Hematopoietic multipotent progenitor cell treated with erythropoietin and hydrocortisone succinate and interleukin-3 and kit ligand, for 15 days (in vitro differentiated cells): ENCODE results near the gene PRDM5.
"Not testable (repeated sequence)": the region's sequence is repeated elsewhere in the genome, so short reads cannot be mapped to it uniquely, and the experiment has no call there.

Experiments used
- DNase-seq: peaks from one replicate; pipeline ENCODE4 v3.0.0-alpha.2; 2015; ENCODE audit warnings: low spot score

Gene PRDM5

DNA sequence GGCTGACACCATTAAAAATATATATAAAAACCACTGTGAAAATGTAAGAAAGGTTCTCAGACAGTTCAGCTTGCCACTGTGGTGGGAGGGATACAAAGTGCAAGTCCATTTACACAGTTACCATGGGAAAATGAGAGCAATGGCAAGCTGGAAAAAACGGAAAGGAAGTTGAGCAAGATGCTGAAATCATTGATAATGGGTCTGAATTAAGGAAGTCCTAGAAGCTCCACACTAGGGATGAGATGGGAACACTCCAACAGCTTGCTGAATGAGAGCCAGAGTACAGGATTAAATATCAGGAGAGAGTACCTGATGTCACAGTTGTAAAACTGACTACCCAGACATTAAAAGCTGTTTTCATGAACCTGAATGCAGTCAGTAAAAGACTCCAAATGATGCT lies 218.6 kb downstream of the PRDM5 start:
- no peak for DNase-seq

DNA sequence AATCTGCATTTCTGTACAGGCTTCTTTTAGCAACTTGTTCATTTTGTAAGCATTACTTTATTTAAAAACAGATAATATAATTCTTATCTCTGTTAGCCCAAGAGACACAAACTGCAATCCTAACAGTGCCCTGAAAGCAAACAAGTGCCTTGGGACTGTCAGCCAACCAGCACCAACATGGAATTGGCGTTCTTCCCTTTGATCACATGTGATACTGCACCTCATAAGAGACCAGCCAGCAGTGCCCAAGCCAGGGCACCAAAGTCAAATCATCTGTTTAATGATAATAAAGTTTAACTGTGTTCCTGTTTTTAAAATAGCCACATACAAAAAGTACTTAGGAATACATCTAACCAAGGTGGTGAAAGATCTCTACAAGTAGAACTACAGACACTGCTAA lies 223.2 kb downstream of the PRDM5 start:
- DNase-seq, result no peak

DNA sequence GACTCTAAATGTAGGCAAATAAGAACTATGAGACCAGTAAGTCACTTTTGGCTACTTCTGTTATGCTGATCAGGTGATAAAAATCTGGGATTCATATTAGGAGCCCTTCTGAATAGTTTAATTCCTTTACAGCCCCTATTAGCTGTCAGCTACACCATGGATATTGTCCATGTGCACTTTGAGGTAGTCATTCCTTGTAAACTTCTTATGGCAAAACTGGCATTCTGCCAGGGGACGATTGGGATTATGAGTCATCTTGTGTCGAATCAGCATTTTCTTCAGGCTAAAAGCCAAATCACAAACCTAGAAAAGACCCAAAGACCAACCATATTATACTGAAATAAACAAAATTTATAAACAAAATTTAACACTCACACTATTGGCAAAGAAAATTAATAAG lies 227.6 kb downstream of the PRDM5 start:
- DNase-seq, result no peak

- DNase-seq, result no peak
Measured at GRCh38 chr4:120693816-120694215, 228.7 kb downstream of the PRDM5 start.

GRCh38 chr4:120692964-120693363 lies 229.6 kb downstream of the PRDM5 start:
- DNase-seq, result no peak

- no peak for DNase-seq
Measured at GRCh38 chr4:120691536-120691935, 231.0 kb downstream of the PRDM5 start.

DNA sequence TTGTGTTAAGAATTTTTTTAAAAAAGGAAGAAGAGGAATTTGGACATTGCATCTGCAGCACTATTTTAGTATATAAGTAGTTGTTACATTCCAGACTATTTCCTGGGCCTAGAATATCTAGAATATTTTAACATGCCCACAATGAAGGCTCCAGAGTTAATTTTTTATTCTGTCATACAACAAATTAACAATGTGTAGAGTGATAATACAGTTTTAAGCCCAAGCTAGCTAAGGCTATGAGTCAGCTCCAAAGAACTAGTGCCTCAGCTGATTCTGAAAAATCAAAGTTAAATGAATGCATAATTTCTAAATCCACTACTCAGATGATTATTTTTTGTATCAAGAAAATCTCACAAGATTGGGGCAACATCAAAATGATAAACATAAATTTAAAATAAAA lies 231.4 kb downstream of the PRDM5 start:
- DNase-seq, result no peak

DNA sequence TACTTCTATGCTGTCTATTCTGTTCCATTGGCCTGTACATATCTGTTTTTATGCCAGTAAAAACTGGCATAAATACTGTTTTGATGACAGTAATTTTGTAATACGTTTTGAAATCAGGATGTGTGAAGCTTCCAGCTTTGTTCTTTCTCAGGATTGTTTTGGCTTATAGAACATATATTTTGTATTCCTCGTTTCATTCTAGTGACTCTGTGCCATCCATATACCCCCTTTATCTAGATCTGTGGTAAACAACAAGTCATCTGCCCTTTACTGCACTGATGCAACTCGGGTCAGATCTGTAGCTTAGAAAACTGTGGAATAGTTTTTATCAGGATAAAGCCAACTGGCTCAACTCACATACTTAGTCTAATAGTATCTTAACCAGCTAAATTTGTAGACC lies 233.7 kb downstream of the PRDM5 start:
- DNase-seq, result no peak

DNA sequence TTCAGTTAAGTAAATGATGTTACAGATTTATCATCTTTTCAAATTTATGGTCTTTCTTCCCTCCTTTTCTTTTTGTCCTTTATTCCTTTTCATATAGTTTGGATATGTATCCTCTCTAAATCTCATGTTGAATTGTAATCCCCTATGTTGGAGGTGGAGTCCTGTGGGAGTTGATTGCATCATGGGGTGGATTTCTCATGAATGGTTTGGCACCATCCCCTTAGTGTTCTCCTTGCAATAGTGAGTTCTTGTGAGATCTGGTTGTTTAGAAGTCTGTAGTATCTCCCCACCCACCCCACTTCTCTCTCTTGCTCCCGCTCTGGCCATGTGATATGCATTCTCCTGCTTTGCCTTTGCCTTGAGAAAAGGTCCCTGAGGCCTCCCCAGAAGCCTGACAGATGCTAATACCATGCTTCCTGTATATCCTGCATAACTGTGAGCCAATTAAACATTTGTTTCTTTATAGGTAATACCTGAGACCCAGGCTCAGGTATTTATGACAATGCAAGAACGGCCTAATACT lies 236.7 kb downstream of the PRDM5 start:
- no peak for DNase-seq

- no peak for DNase-seq
Measured at GRCh38 chr4:120683897-120684540, 238.5 kb downstream of the PRDM5 start.

DNA sequence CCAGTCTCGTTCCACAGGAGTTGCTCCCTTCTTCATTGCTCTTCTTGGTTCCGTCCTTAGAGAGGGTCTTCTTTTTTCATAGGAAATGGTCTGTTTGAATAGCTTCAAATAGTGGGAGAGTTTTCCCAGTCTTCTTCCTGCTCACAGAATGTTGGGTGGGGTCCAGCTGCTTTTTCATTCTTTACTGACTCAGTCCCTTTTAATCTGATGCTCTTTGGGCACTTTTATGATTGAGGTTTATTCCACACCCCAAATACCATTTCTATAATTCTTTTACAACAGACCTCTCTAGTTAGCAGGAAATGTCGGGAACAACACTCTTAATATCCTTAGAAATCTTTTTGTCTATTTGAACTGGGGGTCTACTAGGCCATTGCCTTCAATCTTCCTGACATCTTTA lies 239.5 kb downstream of the PRDM5 start:
- DNase-seq, result no peak

- no peak for DNase-seq
Measured at GRCh38 chr4:120680647-120681228, 241.8 kb downstream of the PRDM5 start.

- DNase-seq, result no peak
Measured at GRCh38 chr4:120673696-120674095, 248.8 kb downstream of the PRDM5 start.

- DNase-seq, result no peak
Measured at GRCh38 chr4:120672558-120673147, 249.9 kb downstream of the PRDM5 start.

DNA sequence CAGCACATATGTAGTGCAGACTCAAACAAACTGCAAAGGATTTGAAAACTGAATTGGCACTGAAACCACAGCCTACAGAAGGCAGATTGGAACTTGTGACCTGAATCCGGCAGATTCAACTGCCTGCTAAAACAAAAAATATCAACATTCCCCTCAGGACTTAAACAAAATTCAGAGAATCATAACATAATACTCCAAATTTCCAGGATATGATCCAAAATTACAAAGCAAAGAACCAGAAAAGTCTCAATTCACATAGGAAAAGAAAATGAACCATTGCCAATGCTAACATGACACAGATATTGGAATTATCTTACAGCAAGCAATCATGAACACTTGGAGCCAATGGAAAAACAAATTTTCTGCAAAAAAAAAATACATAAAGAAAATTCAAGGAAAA lies 250.4 kb downstream of the PRDM5 start:
- DNase-seq, result no peak

DNA sequence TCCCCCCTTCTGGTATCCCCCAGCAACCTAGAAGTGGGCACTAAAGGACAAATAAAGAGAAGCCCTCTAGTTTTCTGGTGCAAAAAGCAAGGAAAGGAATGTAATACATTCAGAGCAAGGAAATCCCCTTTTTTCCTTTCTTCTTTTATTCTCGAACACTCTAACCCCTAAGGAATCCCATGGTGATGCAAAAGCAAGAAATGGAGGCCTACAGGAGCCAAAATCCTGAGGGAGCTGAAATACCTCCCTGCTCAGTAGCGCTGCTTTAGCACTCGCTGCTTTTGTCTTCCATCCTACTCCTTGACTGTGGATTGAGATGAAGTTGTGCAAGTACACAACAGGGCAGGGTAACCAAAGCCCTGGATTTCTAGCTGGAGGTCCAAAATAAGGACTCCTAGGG lies 251.0 kb downstream of the PRDM5 start:
- DNase-seq, result no peak

DNA sequence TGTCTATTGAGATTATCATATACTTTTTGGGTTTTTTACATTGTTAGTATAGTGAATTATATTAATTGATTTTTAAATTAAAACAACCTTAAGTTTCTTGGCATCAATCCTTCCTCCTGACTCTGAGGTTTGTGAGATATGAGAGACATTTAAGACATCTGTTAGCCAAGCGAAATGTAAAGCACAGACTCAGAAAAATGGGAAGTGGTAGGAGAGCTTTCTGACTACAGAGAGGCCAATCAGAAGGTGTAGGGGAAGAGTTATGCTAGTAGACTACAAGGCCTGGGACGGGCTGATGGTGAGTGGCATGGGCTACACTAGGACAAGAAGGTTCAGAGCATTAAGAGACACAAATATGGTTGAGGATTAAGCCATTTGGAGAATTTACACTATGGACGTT lies 255.4 kb downstream of the PRDM5 start:
- DNase-seq, result no peak

DNA sequence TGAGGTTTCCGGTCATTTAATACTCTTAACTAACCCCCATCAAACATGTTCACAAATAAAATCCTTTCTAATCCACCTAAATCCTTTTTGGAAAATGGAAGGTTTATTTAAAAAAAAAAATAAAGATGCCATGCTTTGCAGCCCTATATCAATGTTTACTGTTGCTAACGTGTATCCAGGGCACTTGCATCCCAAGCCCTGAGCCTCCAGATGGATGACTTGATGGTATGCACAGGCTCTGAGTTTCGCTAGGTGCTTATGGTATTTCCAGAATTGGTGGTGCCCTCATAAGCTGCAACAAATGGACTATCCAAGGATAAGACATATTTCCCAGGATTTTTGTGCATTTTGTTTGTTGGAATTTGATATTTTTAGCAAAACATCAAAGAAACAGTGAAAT lies 257.7 kb downstream of the PRDM5 start:
- no peak for DNase-seq

DNA sequence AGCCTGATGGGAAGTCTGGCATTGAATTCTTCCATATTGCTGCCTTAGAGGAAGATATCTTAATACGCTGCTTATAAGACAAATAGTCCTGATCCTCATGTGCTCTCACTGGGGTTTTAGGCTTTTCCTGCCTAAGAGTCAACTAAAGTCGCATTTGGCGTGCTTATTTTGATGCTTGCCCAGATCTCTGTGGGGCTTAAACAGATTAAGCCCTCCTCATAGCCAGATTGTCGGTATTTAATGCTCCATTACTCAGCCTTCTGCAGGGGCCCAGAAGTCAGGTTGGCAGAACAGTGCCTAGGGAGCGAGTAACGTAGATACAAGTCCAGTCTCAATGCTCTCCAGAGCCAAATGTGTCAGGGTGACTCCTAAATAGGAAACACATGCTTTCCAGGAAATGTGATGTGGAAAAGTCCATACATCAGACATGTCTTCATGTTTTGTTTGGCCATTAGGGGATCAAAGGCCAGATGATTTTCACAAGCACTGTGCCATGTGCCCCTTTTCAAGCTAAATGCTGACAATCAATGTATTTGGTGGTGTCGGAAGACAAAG lies 262.8 kb downstream of the PRDM5 start:
- DNase-seq, result no peak

DNA sequence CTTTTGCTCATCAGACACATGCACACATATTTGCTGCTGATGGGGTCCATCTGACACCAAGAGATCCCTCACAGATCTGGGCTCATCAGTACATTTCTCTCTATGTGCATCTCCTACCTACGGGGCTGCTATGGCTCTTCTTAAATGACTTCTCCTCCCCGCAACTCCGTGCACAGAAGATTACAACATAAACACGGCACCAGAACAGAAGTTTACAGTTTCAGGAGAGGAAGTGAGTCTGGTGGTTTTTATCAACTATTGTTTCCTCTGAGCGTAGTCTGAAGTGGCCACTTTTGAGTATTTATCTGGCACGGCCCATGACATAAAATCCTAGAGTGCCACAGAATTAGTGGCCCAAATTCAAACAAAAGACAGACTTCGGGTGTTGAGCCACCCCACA lies 263.8 kb downstream of the PRDM5 start:
- DNase-seq, result no peak

DNA sequence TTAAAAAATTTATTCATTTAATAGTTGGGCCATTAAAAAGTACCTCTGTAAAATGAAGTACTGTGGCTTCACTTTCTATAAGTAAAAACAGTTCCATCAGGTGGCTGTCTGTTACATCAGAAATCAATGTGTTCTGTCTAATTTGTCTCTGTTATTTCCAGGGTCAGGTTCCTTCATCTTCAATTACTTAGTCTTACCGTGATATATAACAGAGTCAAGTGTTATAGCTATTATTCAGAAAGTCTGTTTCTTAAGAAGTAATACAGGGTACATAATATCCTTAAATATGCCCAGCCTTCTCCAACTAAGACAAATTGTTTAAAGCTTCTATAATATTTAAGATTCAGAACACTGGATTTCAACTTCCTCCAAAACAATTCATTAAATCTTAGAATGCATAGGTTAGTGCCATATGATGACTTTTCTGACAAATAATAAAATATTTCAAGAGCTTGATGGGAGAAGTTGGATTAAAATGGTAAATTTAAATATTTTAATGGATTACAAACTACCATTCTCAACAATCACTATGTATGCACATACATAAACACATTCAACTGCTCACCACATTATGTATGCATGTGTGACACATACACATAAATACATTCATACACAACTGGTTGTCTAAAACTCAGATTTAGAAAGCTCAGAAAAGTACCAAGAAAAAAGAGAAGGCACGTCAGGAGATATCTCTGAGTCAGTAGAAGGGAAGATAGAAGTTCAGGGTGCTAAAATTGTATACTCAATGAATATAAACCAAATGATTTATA lies 268.5 kb downstream of the PRDM5 start:
- no peak for DNase-seq

- not testable (repeated sequence) for DNase-seq
Measured at GRCh38 chr4:120648336-120648735, 274.2 kb downstream of the PRDM5 start.
